ENCODE data around the gene ACTR1B.
"Not testable (repeated sequence)": the region's sequence is repeated elsewhere in the genome, so short reads cannot be mapped to it uniquely, and the experiment has no call there.

- not testable (repeated sequence) for TF ChIP-seq MYC (IDR thresholded peaks at IDR 0.05; ENCODE audit: low read depth, low read length); POLR2A (IDR thresholded peaks at IDR 0.05; ENCODE audit: low read depth, low read length); FOS (IDR thresholded peaks at IDR 0.05; ENCODE audit: borderline replicate concordance, insufficient read depth, low read length); CTCF (IDR thresholded peaks at IDR 0.05; ENCODE audit: extremely low read depth in 1 of 2, insufficient read depth in 1 of 2, low read depth in 1 of 2, low read length in 2 of 2); MAX (IDR thresholded peaks at IDR 0.05; ENCODE audit: insufficient read depth, insufficient read length); JUN (IDR thresholded peaks at IDR 0.05; ENCODE audit: borderline replicate concordance, insufficient read depth, insufficient read length, low read depth); EZH2 (IDR thresholded peaks at IDR 0.05; ENCODE audit: borderline replicate concordance, low read depth, low read length, severe bottlenecking); POLR2AphosphoS5 (IDR thresholded peaks at IDR 0.05; ENCODE audit: insufficient read depth, low read depth, low read length)
These were observed 38.3 kb downstream of the ACTR1B start for GRCh38 chr2:97625354-97626048.
